ENCODE measurements around the gene FOXP1. TPM values are rescaled to one million over a fixed set of nuclear protein-coding genes. Genes with fewer than 3 reads are reported as not detected.

Gene FOXP1
- total and polyA plus RNA-seq, 2 donors (not counting 1 experiment from before 2014, with no cell fraction given): 91.1 to 508 TPM

DNA sequence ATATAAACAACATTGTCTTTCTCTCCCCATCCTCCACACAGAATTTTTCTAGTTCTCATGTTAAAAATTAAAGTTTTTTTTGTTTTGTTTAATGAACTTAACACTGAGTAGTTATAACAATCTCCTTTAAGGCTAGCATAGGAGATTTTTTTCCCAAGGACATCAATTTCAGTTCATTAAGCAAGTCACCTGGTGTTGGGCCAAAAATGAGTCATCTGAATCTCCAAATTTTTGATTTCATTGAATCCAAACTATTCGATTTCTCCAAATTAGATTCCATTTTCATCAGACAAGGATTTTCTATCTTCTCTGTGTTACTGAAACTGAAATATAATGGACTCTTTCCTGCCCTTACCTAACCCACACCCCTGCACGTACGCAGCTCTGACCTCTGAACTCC is 639.6 kb downstream of the FOXP1 start:
- Histone ChIP-seq H4K20me1 (ENCODE audit: control insufficient read depth, insufficient read depth, low read length, poor library complexity, severe bottlenecking) (no peaks in the 10 kb centered on the region), H3K27me3 (replicated peaks in 1 of 4; ENCODE audit: control extremely low read depth in 1 of 4, control insufficient read depth in 3 of 4, insufficient read depth in 4 of 4, low read length in 3 of 4) (peaks cover 0 to 4% (median 0%) of the 10 kb centered on the region in 4 experiments), H3K79me2 (ENCODE audit: control insufficient read depth, insufficient read depth, low read length) (no peaks in the 10 kb centered on the region), H3K4me3 (ENCODE audit: control extremely low read depth in 1 of 5, extremely low read depth in 1 of 5, insufficient read depth in 1 of 5, low read depth in 2 of 5, low read length in 4 of 5) (no peak overlapping the region), H3K4me1 (ENCODE audit: control insufficient read depth in 2 of 2, insufficient read depth in 2 of 2, low read length in 2 of 2) (no peaks in the 10 kb centered on the region), H3K4me2 (replicated peaks; ENCODE audit: low read depth, low read length, poor library complexity, severe bottlenecking) (no peak overlapping the region), H3K27ac (ENCODE audit: low read length in 2 of 2) (no peak overlapping the region), H3K9me3 (ENCODE audit: control extremely low read depth in 1 of 3, control insufficient read depth in 2 of 3, insufficient read depth in 1 of 3, low read length in 2 of 3) (peaks cover 0 to 5% (median 0%) of the 10 kb centered on the region in 3 donors), H2AFZ (ENCODE audit: insufficient read depth, low read depth, low read length, poor library complexity, severe bottlenecking) (no peak overlapping the region), H3K9ac (ENCODE audit: low read length) (no peak overlapping the region), H3K36me3 (replicated peaks in 1 of 2; ENCODE audit: control extremely low read depth in 1 of 2, control insufficient read depth in 1 of 2, extremely low read depth in 1 of 2, insufficient read depth in 2 of 2, low read length in 1 of 2) (no peaks in the 10 kb centered on the region)
- DNase-seq (no peak), ATAC-seq (ENCODE audit: low read depth) (no peak)
- ChIA-PET POLR2A (no interaction called here), CTCF (no interaction called here)
- no peaks in the 10 kb centered on the region for H3K4me1 Mint-ChIP-seq
- 100% methylated on average over 1 of the region's 3 CpGs for WGBS (ENCODE audit: insufficient coverage)
- H3K4me3 Mint-ChIP-seq: no peak overlapping the region
- TF ChIP-seq EZH2 (IDR thresholded peaks at IDR 0.05; ENCODE audit: borderline replicate concordance, insufficient read depth, low read depth, low read length, poor library complexity, severe bottlenecking): no peak
- TF ChIP-seq, protein P1, sequence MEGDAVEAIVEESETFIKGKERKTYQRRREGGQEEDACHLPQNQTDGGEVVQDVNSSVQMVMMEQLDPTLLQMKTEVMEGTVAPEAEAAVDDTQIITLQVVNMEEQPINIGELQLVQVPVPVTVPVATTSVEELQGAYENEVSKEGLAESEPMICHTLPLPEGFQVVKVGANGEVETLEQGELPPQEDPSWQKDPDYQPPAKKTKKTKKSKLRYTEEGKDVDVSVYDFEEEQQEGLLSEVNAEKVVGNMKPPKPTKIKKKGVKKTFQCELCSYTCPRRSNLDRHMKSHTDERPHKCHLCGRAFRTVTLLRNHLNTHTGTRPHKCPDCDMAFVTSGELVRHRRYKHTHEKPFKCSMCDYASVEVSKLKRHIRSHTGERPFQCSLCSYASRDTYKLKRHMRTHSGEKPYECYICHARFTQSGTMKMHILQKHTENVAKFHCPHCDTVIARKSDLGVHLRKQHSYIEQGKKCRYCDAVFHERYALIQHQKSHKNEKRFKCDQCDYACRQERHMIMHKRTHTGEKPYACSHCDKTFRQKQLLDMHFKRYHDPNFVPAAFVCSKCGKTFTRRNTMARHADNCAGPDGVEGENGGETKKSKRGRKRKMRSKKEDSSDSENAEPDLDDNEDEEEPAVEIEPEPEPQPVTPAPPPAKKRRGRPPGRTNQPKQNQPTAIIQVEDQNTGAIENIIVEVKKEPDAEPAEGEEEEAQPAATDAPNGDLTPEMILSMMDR (IDR thresholded peaks at IDR 0.05): no peak
- H3K27me3 Mint-ChIP-seq: peaks cover 41% of the 10 kb centered on the region
- no peak overlapping the region for H3K27ac Mint-ChIP-seq
- H3K9me3 Mint-ChIP-seq (ENCODE audit: insufficient read depth): no peaks in the 10 kb centered on the region
- intact Hi-C loops (cut with micrococcal nuclease): no loop called here

DNA sequence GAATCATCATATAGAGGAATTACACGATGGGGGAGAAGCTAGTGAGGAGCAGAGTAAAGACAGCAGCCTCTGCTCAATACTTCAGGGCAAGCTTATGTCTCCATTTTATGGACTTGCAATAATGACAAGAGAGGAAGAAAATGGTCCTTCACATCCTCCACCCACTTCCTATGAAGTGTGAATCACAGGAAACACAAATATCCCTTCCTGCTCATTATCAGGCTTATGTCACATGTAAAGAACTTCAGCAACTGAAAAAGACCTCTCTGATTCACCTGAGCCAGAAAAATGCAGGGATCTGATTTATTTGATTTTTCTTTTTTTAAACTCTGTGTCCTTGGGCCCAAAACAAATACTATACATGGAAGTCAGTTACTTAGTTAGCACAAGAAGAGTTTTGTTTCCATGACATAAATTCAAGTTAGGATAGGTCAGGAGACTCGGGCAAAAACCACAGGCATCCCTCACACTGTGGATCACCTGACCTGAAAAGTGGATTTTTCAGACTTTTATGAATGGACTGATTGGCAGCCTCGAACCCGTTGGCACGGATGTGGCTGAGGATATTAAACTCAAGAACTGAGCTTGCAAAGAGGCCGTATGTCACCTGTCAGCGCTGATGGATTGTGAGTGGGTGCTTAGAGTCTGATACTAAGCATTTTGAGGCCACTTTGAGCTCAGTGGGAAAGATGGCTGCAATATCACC is 650.3 kb downstream of the FOXP1 start:
- WGBS (ENCODE audit: insufficient coverage): 95% methylated on average over 6 of the region's 7 CpGs
- H3K4me2 ChIP-seq (replicated peaks; ENCODE audit: low read depth, low read length, poor library complexity, severe bottlenecking): no peak overlapping the region
- no peak overlapping the region for H3K9ac ChIP-seq (ENCODE audit: low read length)
- ATAC-seq (ENCODE audit: low read depth): no peak
- H3K27ac ChIP-seq (ENCODE audit: low read length in 2 of 2): no peak overlapping the region
- H3K4me3 Mint-ChIP-seq: no peak overlapping the region
- H3K4me1 ChIP-seq (ENCODE audit: control insufficient read depth in 2 of 2, insufficient read depth in 2 of 2, low read length in 2 of 2): no peaks in the 10 kb centered on the region
- no peak for DNase-seq
- TF ChIP-seq, protein P1 (IDR thresholded peaks at IDR 0.05): no peak
- no peak for TF ChIP-seq EZH2 (IDR thresholded peaks at IDR 0.05; ENCODE audit: borderline replicate concordance, insufficient read depth, low read depth, low read length, poor library complexity, severe bottlenecking)
- no peaks in the 10 kb centered on the region for H3K9me3 Mint-ChIP-seq (ENCODE audit: insufficient read depth)
- no peaks in the 10 kb centered on the region for H3K36me3 ChIP-seq (replicated peaks in 1 of 2; ENCODE audit: control extremely low read depth in 1 of 2, control insufficient read depth in 1 of 2, extremely low read depth in 1 of 2, insufficient read depth in 2 of 2, low read length in 1 of 2)
- no peak overlapping the region for H3K4me3 ChIP-seq (ENCODE audit: control extremely low read depth in 1 of 5, extremely low read depth in 1 of 5, insufficient read depth in 1 of 5, low read depth in 2 of 5, low read length in 4 of 5)
- no peaks in the 10 kb centered on the region for H3K27me3 Mint-ChIP-seq
- H3K9me3 ChIP-seq (ENCODE audit: control extremely low read depth in 1 of 3, control insufficient read depth in 2 of 3, insufficient read depth in 1 of 3, low read length in 2 of 3): no peaks in the 10 kb centered on the region
- no peaks in the 10 kb centered on the region for H4K20me1 ChIP-seq (ENCODE audit: control insufficient read depth, insufficient read depth, low read length, poor library complexity, severe bottlenecking)
- H3K27ac Mint-ChIP-seq: no peak overlapping the region
- H3K79me2 ChIP-seq (ENCODE audit: control insufficient read depth, insufficient read depth, low read length): no peaks in the 10 kb centered on the region
- ChIA-PET POLR2A (no interaction called here), CTCF (interaction anchor here (1.0 kb wide), 1 partner anchor 574 kb away, joined by 3 read pairs; no protein-coding TSS in a partner anchor)
- no peak overlapping the region for H2AFZ ChIP-seq (ENCODE audit: insufficient read depth, low read depth, low read length, poor library complexity, severe bottlenecking)
- no peaks in the 10 kb centered on the region for H3K4me1 Mint-ChIP-seq
- no peaks in the 10 kb centered on the region for H3K27me3 ChIP-seq (replicated peaks in 1 of 4; ENCODE audit: control extremely low read depth in 1 of 4, control insufficient read depth in 3 of 4, insufficient read depth in 4 of 4, low read length in 3 of 4)
- intact Hi-C loops (cut with micrococcal nuclease): no loop called here

All from B cell (primary cell).